GM21576 (cell line): ENCODE results near the gene HBZ.
"Not testable (repeated sequence)": the region's sequence is repeated elsewhere in the genome, so short reads cannot be mapped to it uniquely, and the experiment has no call there.

Experiments used
- ATAC-seq: cut with Tn5 transposase; IDR thresholded peaks from one replicate; pipeline ENCODE4 v1.9.1; 2021; ENCODE audit warnings: mild to moderate bottlenecking, moderate library complexity; ENCODE audit not compliant: unreplicated experiment

Gene HBZ

DNA sequence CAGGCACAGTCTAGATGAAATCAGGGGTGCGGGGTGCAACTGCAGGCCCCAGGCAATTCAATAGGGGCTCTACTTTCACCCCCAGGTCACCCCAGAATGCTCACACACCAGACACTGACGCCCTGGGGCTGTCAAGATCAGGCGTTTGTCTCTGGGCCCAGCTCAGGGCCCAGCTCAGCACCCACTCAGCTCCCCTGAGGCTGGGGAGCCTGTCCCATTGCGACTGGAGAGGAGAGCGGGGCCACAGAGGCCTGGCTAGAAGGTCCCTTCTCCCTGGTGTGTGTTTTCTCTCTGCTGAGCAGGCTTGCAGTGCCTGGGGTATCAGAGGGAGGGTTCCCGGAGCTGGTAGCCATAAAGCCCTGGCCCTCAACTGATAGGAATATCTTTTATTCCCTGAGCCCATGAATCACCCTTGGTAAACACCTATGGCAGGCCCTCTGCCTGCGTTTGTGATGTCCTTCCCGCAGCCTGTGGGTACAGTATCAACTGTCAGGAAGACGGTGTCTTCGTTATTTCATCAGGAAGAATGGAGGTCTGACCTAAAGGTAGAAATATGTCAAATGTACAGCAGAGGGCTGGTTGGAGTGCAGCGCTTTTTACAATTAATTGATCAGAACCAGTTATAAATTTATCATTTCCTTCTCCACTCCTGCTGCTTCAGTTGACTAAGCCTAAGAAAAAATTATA, 25.7 kb downstream of the HBZ start:
- no peak for ATAC-seq

DNA sequence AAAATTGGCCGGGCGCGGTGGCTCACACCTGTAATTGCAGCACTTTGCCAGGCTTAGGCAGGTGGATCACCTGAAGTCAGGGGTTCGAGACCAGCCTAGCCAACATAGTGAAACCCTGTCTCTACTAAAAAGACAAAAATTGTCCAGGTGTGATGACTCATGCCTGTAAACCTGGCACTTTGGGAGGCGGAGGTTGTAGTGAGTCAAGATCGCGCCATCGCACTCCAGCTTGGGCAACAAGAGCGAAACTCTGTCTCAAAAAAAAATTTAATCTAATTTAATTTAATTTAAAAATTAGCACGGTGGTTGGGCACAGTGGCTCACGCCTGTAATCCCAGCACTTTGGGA, 26.2 kb downstream of the HBZ start:
- no peak for ATAC-seq

DNA sequence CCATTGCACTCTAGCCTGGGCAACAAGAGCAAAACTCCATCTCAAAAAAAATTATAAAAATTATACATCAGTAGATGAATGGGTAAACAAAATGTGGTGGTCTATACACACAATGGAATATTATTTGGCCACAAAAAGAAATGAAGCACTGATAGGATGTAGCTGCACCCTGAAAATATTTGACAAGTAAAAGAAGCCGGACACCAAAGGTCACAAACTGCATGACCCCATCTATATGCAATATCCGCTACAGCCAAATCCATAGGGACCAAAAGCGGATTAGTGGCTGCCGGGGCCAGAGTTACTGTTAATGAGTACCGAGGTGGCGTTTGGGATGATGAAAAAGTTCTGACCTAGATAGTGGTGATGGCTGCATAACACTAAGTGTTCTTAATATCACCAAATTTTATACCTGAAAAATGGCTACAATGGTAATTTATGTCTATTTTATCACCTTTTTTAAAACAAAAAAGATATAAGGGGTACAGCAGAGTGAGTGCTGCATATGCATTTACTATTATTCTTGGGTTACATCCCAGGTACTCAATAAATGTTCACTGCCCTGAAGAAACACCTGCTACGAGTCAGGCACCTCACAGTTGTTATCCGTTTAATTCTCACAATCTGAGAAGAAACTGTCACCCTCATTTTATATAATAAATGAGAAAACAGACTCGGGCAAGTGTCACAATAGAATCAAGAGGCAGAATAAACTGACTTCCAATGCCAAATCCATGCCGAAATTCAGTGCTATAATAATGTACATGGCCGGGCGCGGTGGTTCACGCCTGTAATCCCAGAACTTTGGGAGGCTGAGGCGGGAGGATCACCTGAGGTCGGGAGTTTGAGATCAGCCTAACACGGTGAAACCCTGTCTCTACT, 27.0 kb downstream of the HBZ start:
- no peak for ATAC-seq

DNA sequence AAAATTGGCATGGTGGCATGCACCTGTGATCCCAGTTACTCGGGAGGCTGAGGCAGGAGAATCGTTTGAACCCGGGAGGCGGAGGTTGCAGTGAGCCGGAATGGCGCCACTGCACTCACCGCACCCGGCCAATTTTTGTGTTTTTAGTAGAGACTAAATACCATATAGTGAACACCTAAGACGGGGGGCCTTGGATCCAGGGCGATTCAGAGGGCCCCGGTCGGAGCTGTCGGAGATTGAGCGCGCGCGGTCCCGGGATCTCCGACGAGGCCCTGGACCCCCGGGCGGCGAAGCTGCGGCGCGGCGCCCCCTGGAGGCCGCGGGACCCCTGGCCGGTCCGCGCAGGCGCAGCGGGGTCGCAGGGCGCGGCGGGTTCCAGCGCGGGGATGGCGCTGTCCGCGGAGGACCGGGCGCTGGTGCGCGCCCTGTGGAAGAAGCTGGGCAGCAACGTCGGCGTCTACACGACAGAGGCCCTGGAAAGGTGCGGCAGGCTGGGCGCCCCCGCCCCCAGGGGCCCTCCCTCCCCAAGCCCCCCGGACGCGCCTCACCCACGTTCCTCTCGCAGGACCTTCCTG, 27.7 kb downstream of the HBZ start, which contains the start of gene HBQ1:
Gene HBQ1, plus strand, starts transcription at position 359 of the 575 bp plus-strand sequence. Its CDS starts 28 bp downstream, at position 387.
- no peak for ATAC-seq

DNA sequence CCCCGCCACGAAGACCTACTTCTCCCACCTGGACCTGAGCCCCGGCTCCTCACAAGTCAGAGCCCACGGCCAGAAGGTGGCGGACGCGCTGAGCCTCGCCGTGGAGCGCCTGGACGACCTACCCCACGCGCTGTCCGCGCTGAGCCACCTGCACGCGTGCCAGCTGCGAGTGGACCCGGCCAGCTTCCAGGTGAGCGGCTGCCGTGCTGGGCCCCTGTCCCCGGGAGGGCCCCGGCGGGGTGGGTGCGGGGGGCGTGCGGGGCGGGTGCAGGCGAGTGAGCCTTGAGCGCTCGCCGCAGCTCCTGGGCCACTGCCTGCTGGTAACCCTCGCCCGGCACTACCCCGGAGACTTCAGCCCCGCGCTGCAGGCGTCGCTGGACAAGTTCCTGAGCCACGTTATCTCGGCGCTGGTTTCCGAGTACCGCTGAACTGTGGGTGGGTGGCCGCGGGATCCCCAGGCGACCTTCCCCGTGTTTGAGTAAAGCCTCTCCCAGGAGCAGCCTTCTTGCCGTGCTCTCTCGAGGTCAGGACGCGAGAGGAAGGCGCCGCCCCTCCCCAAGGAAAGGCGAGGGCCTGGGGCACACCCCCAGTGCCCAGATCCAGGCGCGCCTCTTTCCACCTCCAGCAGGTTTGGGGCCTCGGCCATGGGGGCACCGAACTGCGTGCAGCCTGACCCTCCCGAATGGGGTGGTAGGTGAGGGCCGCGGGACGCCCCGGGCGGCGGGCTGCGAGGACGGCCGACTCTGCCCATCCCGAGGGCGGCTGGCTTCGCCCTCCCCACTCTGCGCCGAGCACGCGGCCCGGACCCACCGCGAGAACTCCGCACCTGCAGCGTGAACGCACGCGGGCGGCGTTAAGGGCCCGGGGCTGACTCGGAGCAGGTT, 28.5 kb downstream of the HBZ start:
- ATAC-seq: no peak

DNA sequence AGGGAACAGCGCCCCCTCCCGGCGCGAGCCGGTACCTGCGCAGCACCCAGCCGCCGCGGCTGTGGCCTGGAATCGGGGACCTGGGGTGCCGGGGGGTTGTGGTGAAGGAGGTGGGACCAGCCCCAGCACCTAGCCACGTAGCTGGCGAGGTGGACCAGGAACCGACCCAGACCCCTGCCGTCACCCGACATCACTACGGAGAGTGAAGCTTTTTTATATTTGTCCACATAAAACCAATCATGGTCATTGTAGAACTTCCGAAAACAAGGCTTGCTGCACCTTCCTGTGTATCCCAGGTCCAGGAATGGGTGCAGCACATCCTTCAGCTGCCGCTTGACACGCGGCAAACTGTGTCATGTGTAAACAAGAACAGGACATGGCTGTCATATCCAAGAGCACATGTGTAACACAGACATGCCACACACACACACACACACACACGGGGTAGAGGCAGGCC, 29.1 kb downstream of the HBZ start:
- ATAC-seq: no peak

DNA sequence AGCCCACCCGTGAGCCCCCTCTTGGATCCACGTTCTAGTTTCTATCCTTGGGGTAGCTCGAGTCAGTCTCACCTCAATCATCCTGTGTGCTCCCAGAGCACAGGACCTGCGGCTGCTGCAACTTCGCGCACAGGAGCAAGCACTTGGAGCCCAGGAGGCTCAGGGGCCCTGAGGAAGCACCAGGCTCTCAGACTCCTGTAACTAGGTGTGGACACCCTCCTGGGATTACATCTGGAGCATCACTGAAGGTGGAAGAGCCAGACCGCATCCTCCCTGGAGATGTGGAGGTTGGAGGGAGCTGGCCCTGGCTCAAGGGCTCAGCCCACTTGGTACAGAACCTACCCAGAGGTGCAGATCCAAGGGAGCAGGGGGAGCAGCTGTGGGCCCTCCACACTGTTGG, 30.6 kb downstream of the HBZ start:
- ATAC-seq: no peak

DNA sequence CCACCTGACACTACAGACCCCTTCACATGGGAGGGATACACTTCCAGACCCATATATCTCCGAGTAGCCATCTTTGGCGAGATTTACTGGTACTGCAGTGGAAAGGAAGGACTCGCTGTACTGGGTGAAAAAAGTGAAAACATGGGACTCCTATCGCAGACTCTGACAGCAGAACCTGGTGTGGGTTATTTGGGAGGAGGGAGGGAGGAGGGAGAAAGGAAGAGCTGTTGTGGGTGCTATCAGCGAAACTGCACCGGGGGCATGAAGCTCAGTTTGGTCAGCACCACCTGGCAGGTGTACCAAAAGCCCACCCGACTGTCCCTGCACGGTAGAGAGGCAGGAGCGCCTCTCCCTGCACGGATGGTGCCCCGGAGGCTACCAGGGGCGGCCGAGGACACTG, 32.8 kb downstream of the HBZ start:
- ATAC-seq: no peak

DNA sequence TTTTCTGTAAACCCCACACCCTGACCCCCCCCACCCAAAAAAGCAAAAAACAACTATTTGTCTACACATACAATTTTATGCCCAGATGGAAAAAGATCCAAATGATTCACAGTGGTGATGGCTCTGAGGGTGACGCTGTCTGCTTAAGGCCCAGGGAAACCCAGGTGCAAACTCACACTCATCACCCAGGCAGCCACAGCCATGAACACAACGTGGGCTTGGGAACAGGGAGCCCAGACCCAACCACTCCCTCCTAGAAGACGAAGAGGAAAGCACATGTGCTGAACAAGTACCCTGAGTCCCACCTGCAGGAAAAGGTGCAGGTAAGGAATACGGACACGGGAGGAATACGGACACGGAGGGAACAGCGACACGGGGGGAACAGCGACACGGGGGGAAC, 33.2 kb downstream of the HBZ start:
- ATAC-seq: no peak

DNA sequence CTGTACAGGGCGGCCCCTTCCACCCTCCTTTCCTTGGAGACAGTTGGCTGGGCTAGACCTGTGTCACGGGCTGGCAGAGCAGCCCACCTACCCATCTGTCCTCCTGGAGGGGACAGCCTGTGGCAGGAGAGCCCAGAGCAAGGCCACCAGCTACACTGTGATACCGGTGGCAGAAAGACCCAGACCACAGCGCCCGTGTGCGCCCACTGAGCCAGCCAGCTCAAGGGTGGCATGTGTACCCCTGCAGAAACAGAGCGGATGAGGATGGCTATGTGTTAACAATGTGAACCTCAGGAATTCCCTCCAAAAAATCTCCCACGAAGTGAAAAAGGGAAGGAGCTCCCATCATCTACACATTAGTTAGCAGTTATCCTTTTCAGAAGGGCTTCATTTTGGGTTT, 34.9 kb downstream of the HBZ start:
- no peak for ATAC-seq

DNA sequence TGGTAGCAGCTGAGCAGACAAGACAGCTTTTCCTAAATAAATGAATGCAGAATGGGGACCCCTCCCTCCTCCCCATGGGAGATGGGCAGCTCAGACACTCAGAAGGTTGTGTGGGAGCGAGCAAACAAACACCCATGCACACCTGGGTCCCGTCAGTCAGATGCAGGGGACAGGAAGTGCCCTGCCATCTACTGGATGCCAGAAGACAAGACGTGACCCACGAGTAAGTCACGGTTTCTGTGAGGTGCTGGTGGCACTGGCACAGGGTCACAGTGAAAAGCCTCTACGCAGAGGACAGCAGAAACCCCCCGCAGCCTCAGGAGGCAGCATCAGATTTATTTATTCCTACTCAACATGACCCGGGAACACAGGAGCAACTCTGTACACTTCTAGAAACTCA, 36.2 kb downstream of the HBZ start:
- no peak for ATAC-seq

DNA sequence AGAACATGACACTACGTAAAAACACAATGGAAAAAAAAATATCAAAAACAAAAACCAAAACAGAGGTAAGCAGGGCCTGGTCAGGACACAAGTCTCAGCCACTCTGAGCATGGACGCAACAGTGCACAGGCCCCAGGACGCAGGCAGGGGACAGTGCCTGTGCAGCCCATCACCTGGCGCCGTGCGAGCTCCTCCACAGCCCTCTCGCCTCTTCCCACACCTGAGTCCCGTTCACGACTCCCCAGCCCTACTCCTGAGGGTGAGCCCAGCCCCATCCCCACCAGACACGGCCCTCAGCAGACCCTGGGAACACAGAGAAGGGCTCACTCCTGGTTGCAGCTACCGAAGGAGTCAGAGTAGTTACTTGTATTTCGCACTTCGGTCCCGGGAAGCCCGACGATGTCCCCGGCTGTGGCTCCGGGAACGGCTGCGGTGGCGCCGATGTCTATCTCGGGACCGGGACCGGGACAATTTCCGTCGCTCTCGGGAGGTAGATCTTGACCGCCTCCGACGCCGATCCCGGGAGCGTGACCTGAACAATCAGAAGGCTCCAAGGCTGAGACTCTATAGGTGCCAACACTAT, 37.3 kb downstream of the HBZ start:
- no peak for ATAC-seq

DNA sequence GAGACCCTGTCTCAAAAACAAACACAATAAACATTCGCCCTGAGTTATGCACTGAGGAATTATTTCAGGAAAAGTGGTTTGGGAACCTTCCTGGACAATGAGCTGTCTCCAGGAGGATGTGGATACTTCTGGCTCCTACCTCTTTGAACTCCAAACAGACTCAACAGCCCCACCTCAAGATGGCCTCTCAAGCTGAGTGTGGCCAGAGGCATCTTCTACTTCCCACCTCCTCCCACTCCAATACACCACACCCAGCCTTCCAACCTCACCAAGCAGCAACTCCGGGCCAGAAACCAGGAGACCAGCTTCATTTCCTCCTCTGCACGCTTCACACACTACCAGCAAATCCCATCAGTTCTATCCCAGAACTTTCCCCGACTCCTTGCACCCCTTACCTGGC, 39.4 kb downstream of the HBZ start:
- no peak for ATAC-seq

DNA sequence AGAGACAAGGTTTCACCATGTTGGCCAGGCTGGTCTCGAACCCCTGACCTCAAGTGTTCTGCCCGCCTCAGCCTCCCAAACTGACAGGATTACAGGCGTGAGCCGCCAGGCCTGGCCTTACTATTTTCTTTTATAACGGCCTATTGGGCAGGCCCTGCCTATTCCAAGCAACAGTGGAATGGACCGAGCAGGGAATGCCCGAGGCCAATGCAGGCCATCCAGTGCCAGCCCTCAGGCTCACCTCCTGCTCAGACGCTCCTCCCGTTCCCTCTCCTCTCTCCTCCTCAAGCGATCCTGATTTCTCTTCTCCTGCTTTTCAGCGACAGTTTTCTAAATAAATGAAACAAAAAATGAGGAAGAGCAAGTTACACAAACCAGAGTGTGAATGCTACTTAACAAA, 40.2 kb downstream of the HBZ start:
- no peak for ATAC-seq

DNA sequence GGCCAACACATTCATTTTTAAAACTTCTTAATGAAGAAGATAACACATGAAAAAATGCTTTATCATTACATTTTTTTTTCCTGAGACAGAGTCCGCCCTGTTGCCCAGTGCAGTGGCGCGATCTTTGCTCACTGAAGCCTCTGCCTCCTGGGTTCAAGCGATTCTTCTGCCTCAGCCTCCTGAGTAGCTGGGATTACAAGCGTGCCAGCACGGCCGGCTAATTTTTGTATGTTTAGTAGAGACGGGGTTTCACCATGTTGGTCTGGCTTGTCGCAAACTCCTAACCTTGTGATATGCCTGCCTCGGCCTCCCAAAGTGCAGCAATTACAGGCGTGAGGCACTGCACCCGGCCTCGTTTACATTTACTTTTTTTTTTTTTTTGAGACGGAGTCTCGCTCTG, 41.0 kb downstream of the HBZ start:
- ATAC-seq: no peak

DNA sequence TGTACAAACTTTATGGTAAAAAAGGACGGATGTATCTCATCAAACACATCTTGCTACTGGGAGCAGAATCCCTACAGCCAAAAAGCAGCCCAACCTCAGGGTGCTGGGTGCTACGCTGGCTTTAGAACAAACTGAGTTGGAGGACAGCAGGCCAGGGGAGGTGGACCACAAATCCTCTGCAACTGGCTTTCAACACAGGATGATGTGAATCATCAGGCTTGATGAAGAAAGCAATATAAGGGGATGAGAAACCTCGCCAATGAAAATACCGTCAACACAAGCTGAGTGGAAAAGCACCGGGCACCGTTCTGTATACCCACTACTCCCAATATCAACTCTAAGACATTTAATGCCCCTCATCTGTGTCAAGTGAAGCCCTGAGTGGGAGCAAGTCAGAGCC, 42.1 kb downstream of the HBZ start:
- no peak for ATAC-seq

DNA sequence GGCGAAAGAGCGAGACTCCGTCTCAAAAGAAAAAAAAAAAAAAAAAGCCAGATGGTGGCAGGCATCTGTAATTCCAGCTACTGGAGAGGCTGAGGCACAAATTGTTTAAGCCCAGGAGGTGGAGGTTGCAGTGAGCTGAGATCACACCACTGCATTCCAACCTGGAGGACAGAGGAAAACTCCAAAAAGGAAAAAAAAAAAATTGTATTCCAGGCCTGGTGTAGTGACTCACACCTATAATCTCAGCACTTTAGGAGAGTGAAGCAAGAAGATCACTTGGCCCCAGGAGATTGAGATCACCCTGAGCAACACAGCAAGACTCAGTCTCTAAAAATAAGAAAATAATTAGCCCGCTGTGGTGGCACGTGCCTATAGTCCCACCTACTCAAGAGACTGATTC, 47.9 kb downstream of the HBZ start:
- no peak for ATAC-seq

DNA sequence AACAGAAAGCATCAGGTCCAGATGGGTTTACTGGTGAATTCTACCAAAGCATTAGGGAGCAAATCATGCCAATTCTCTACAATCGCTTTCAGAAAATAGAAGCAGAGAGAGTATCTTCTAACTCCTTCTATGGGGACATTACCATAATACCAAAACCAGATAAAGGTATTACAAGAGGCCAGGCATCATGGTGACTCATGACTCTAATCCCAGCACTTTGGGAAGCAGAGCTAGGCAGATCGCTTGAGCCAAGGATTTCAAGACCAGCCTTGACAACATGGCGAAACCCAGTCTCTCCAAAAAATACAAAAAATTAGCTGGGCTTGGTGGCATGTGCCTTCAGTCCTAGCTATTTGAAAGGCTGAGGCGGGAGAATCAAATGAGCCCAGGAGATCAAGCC, 50.8 kb downstream of the HBZ start:
- no peak for ATAC-seq

DNA sequence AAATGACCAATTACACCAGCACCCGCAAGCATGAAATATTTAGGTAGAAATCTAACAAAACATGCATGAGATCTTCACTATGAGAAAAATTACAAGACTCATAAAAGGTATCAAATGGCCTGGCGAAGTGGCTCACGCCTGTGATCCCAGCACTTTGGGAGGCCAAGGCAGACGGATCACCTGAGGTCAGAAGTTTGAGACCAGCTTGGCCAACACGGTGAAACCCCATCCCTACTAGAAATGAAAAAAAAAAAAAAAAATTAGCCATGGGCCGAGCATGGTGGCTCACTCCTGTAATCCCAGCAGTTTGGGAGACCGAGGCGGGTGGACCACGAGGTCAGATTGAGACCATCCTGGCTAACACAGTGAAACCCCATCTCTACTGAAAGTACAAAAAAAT, 51.6 kb downstream of the HBZ start:
- ATAC-seq: not testable (repeated sequence)
